Right lobe of liver (tissue), 4 donors: ENCODE data around the gene TAMALIN.
A peak's percentile ranks its signal among the peaks of the same experiment; 100 is the strongest.

Source experiments
- POLR2A ChIP-seq: fragments of 450-650 bp; IDR thresholded peaks from one replicate; pipeline ENCODE4 v1.6.1; 2017; ENCODE audit warnings: antibody characterized with exemption, mild to moderate bottlenecking
- TF ChIP-seq, protein P1 (sequence below), 4 donors: fragments of 200-600 bp in 3 of 4; fragments of 450-650 bp in 1 of 4; IDR thresholded peaks; one replicate each; pipeline versions ENCODE4 v1.5.1 to v1.8.0; 2016 to 2022; ENCODE audit warnings: antibody characterized with exemption in 4 of 4, mild to moderate bottlenecking in 2 of 4
- donor health status: DM: no; HTN: no; CAD: no.
- donor health status: DM: no; HTN: no; CAD: no.
- donor health status: DM: no; HTN: yes; CAD: no.

DNA sequence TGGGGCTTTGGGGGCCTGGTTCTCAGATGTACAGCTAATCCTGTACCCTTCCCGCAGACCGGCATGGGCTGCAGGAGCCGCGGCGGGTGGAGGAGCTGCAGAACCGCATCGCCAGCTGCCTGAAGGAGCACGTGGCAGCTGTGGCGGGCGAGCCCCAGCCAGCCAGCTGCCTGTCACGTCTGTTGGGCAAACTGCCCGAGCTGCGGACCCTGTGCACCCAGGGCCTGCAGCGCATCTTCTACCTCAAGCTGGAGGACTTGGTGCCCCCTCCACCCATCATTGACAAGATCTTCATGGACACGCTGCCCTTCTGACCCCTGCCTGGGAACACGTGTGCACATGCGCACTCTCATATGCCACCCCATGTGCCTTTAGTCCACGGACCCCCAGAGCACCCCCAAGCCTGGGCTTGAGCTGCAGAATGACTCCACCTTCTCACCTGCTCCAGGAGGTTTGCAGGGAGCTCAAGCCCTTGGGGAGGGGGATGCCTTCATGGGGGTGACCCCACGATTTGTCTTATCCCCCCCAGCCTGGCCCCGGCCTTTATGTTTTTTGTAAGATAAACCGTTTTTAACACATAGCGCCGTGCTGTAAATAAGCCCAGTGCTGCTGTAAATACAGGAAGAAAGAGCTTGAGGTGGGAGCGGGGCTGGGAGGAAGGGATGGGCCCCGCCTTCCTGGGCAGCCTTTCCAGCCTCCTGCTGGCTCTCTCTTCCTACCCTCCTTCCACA is 52.0 kb downstream of the TAMALIN start:
- TF ChIP-seq, protein P1, sequence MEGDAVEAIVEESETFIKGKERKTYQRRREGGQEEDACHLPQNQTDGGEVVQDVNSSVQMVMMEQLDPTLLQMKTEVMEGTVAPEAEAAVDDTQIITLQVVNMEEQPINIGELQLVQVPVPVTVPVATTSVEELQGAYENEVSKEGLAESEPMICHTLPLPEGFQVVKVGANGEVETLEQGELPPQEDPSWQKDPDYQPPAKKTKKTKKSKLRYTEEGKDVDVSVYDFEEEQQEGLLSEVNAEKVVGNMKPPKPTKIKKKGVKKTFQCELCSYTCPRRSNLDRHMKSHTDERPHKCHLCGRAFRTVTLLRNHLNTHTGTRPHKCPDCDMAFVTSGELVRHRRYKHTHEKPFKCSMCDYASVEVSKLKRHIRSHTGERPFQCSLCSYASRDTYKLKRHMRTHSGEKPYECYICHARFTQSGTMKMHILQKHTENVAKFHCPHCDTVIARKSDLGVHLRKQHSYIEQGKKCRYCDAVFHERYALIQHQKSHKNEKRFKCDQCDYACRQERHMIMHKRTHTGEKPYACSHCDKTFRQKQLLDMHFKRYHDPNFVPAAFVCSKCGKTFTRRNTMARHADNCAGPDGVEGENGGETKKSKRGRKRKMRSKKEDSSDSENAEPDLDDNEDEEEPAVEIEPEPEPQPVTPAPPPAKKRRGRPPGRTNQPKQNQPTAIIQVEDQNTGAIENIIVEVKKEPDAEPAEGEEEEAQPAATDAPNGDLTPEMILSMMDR (IDR thresholded peaks at IDR 0.05) = no peak
- peak; percentile 15 for TF ChIP-seq POLR2A
